Stimulated activated CD4-positive, alpha-beta T cell treated with anti-CD3 and anti-CD28 coated beads, Interleukin-1b, Interleukin-23, amount 100 ng/mL, for 1 hour (primary cell): ENCODE measurements around the gene DLGAP4.

Experiments used
- DNase-seq, 2 donors: peaks; one replicate each; pipeline ENCODE4 v3.0.0-alpha.2; 2020; ENCODE audit warnings: low read depth in 2 of 2

DLGAP4 gene

GRCh38 chr20:36274181-36274841 lies 31.8 kb upstream of the DLGAP4 start:
- no peak for DNase-seq

- no peak for DNase-seq
Measured at GRCh38 chr20:36275011-36275410, 31.1 kb upstream of the DLGAP4 start.

GRCh38 chr20:36275441-36276189 lies 30.5 kb upstream of the DLGAP4 start:
- DNase-seq = no peak

- DNase-seq = no peak
Measured at GRCh38 chr20:36277546-36277945, 28.6 kb upstream of the DLGAP4 start.

GRCh38 chr20:36279362-36279761 lies 26.8 kb upstream of the DLGAP4 start:
- DNase-seq = no peak

GRCh38 chr20:36279776-36280175 lies 26.4 kb upstream of the DLGAP4 start:
- DNase-seq = no peak

- no peak for DNase-seq
Measured at GRCh38 chr20:36281785-36282380, 24.3 kb upstream of the DLGAP4 start.

GRCh38 chr20:36284751-36285150 lies 21.4 kb upstream of the DLGAP4 start:
- no peak for DNase-seq

- no peak for DNase-seq
Measured at GRCh38 chr20:36285746-36286447, 20.2 kb upstream of the DLGAP4 start.

GRCh38 chr20:36297656-36298055 lies 8.5 kb upstream of the DLGAP4 start:
- DNase-seq = no peak

- no peak for DNase-seq
Measured at GRCh38 chr20:36298061-36298460, 8.1 kb upstream of the DLGAP4 start.

- no peak for DNase-seq
Measured at GRCh38 chr20:36298795-36299339, 7.3 kb upstream of the DLGAP4 start.

- no peak for DNase-seq
Measured at GRCh38 chr20:36299459-36299858, 6.7 kb upstream of the DLGAP4 start.

- no peak for DNase-seq
Measured at GRCh38 chr20:36301359-36302119, 4.6 kb upstream of the DLGAP4 start.

GRCh38 chr20:36303020-36303595 lies 3.0 kb upstream of the DLGAP4 start:
- DNase-seq = no peak

- DNase-seq = no peak
Measured at GRCh38 chr20:36303831-36304230, 2.3 kb upstream of the DLGAP4 start.

- no peak for DNase-seq
Measured at GRCh38 chr20:36304786-36305495, 1.2 kb upstream of the DLGAP4 start.

- DNase-seq = no peak
Measured at GRCh38 chr20:36306553-36307411, 643 bp downstream of the DLGAP4 start.
